Keratinocyte (primary cell): ENCODE data around the gene ATP6V0E2.

Source experiments
- CTCF ChIP-seq, 3 experiments: IDR thresholded peaks in 1 of 3; conservative IDR thresholded peaks in 1 of 3; optimal IDR thresholded peaks in 1 of 3; 2 replicates in 2 of 3; 3 replicates in 1 of 3; pipeline versions ENCODE3 to v1.5.1; 2011; ENCODE audit warnings: low read length in 3 of 3, mild to moderate bottlenecking in 3 of 3, moderate library complexity in 2 of 3, control low read depth in 1 of 3, inconsistent platforms in 1 of 3; ENCODE audit not compliant: insufficient read depth in 2 of 3; ENCODE audit errors: extremely low read depth in 1 of 3
- EZH2 ChIP-seq: IDR thresholded peaks from one replicate; pipeline ENCODE4 v1.6.1; 2012; ENCODE audit warnings: inconsistent platforms, mild to moderate bottlenecking, low read length, moderate library complexity

- TF ChIP-seq CTCF (optimal IDR thresholded peaks at IDR 0.05 in 1 of 3, IDR thresholded peaks at IDR 0.05 in 1 of 3, conservative IDR thresholded peaks at IDR 0.05 in 1 of 3; ENCODE audit: extremely low read depth in 1 of 3, insufficient read depth in 2 of 3, low read length in 3 of 3), result no peak
- TF ChIP-seq EZH2, result no peak
These were observed 17.2 kb upstream of the ATP6V0E2 start for GRCh38 chr7:149856583-149856982.
